Effector memory CD4-positive, alpha-beta T cell (primary cell): ENCODE results near the gene TSEN54.

Experiments used
- DNase-seq, 3 donors: peaks; one replicate each; pipeline ENCODE4 v3.0.0-alpha.2; 2020
- H3K27ac ChIP-seq: 2 replicates; pipeline ENCODE4 v1.7.0; 2013; ENCODE audit warnings: mild to moderate bottlenecking, low read length, moderate library complexity; ENCODE audit not compliant: insufficient read depth, poor library complexity, severe bottlenecking
- H3K27me3 ChIP-seq: replicated peaks from 2 replicates; pipeline ENCODE4 v1.7.0; 2013; ENCODE audit warnings: mild to moderate bottlenecking, low read length; ENCODE audit not compliant: insufficient read depth, control insufficient read depth, poor library complexity, severe bottlenecking
- H3K36me3 ChIP-seq: 2 replicates; pipeline ENCODE4 v1.7.0; 2013; ENCODE audit warnings: mild to moderate bottlenecking, low read length, moderate library complexity; ENCODE audit not compliant: control insufficient read depth, insufficient read depth
- H3K4me1 ChIP-seq: 2 replicates; pipeline ENCODE4 v1.7.0; 2013; ENCODE audit warnings: low read length, mild to moderate bottlenecking; ENCODE audit not compliant: control insufficient read depth, insufficient read depth, poor library complexity, severe bottlenecking
- H3K4me3 ChIP-seq: 2 replicates; pipeline ENCODE4 v1.7.0; 2013; ENCODE audit warnings: low read length, low read depth, mild to moderate bottlenecking; ENCODE audit not compliant: insufficient read depth, poor library complexity, severe bottlenecking
- H3K9me3 ChIP-seq: 2 replicates; pipeline ENCODE4 v1.7.0; 2013; ENCODE audit warnings: mild to moderate bottlenecking, low read length, moderate library complexity; ENCODE audit not compliant: control insufficient read depth

TSEN54 gene

GRCh38 chr17:75511270-75511609 is 5.1 kb upstream of the TSEN54 start:
- H3K4me1 ChIP-seq, result peaks cover 13% of the 10 kb centered on the region
- no peaks in the 10 kb centered on the region for H3K36me3 ChIP-seq
- H3K27ac ChIP-seq, result no peak overlapping the region
- no peak overlapping the region for H3K4me3 ChIP-seq
- DNase-seq, result no peak
- peaks cover 5% of the 10 kb centered on the region for H3K27me3 ChIP-seq
- H3K9me3 ChIP-seq, result no peaks in the 10 kb centered on the region

GRCh38 chr17:75511610-75512575 is 4.4 kb upstream of the TSEN54 start:
- Histone ChIP-seq H3K4me1 (peaks cover 13% of the 10 kb centered on the region), H3K36me3 (no peaks in the 10 kb centered on the region), H3K27me3 (peaks cover 5% of the 10 kb centered on the region), H3K4me3 (no peak overlapping the region), H3K9me3 (no peaks in the 10 kb centered on the region), H3K27ac (no peak overlapping the region)
- no peak for DNase-seq

GRCh38 chr17:75512926-75513640 is 3.2 kb upstream of the TSEN54 start:
- H3K36me3 ChIP-seq, result no peaks in the 10 kb centered on the region
- peaks cover 5% of the 10 kb centered on the region for H3K27me3 ChIP-seq
- H3K4me1 ChIP-seq, result peaks cover 19% of the 10 kb centered on the region
- no peak overlapping the region for H3K27ac ChIP-seq
- no peak for DNase-seq
- no peak overlapping the region for H3K4me3 ChIP-seq
- no peaks in the 10 kb centered on the region for H3K9me3 ChIP-seq

GRCh38 chr17:75513641-75514000 is 2.7 kb upstream of the TSEN54 start:
- Histone ChIP-seq H3K27me3 (peaks cover 5% of the 10 kb centered on the region), H3K36me3 (no peaks in the 10 kb centered on the region), H3K4me3 (no peak overlapping the region), H3K4me1 (peaks cover 24% of the 10 kb centered on the region), H3K9me3 (no peaks in the 10 kb centered on the region), H3K27ac (no peak overlapping the region)
- no peak for DNase-seq

- no peaks in the 10 kb centered on the region for H3K9me3 ChIP-seq
- peaks cover 5% of the 10 kb centered on the region for H3K27me3 ChIP-seq
- H3K36me3 ChIP-seq, result no peaks in the 10 kb centered on the region
- no peak overlapping the region for H3K4me3 ChIP-seq
- no peak for DNase-seq
- peaks cover 30% of the 10 kb centered on the region for H3K4me1 ChIP-seq
- H3K27ac ChIP-seq, result no peak overlapping the region
These were observed 1.9 kb upstream of the TSEN54 start for GRCh38 chr17:75514299-75514918.

GRCh38 chr17:75514919-75515495 is 1.3 kb upstream of the TSEN54 start:
- H3K4me3 ChIP-seq, result peak overlapping the region; percentile 62
- H3K27me3 ChIP-seq, result peaks cover 5% of the 10 kb centered on the region
- peaks cover 4% of the 10 kb centered on the region for H3K36me3 ChIP-seq

GRCh38 chr17:75515496-75516254 is 653 bp upstream of the TSEN54 start, which contains the start of gene CASKIN2:
Gene CASKIN2, minus strand, starts transcription at chr17:75515537. Its CDS starts 1,733 bp downstream, at chr17:75513804.
- Histone ChIP-seq H3K4me1 (peaks cover 30% of the 10 kb centered on the region), H3K27ac (no peak within 1 kb of the TSS), H3K4me3 (peak within 1 kb of the TSS; percentile 62), H3K9me3 (no peaks in the 10 kb centered on the region), H3K27me3 (peaks cover 5% of the 10 kb centered on the region), H3K36me3 (peaks cover 4% of the 10 kb centered on the region)
- peak; percentile 41 to 58 (median 52) for DNase-seq

More at GRCh38 chr17:75514919-75515495, 1.3 kb upstream of the TSEN54 start:
- H3K27ac ChIP-seq, result no peak overlapping the region
- peaks cover 30% of the 10 kb centered on the region for H3K4me1 ChIP-seq
- DNase-seq, result no peak
- no peaks in the 10 kb centered on the region for H3K9me3 ChIP-seq

- H3K9me3 ChIP-seq, result no peaks in the 10 kb centered on the region
- peaks cover 30% of the 10 kb centered on the region for H3K4me1 ChIP-seq
- peak overlapping the region; percentile 76 for H3K4me3 ChIP-seq
- DNase-seq, result peak in 1 of 3 donors; percentile 20
- peaks cover 5% of the 10 kb centered on the region for H3K27me3 ChIP-seq
- peaks cover 11% of the 10 kb centered on the region for H3K36me3 ChIP-seq
- peak overlapping the region; percentile 58 for H3K27ac ChIP-seq
These were observed 430 bp downstream of the TSEN54 start for GRCh38 chr17:75516619-75517296.
